Smooth muscle cell of trachea (primary cell): ENCODE measurements around the gene KRTAP19-4. TPM values are rescaled to one million over a fixed set of nuclear protein-coding genes. Genes with fewer than 3 reads are reported as not detected.

ENCODE experiments used
- total RNA-seq: library from RNA; depleted of rRNA; stranded (reverse); fragments of >200 nt; gene quantifications from 2 replicates; pipeline ENCODE4 v1.2.1, GENCODE V29; 2014

KRTAP19-4 gene
- total RNA-seq, result not detected in 2 replicates

GRCh38 chr21:30497065-30497464 lies at the start of gene KRTAP19-4:
Gene KRTAP19-4 (minus strand): TSS chr21:30497165. CDS start chr21:30497110, 55 bp downstream.

GRCh38 chr21:30541764-30542163 lies 44.8 kb upstream of the KRTAP19-4 start, which contains the start of gene KRTAP19-6:
Gene KRTAP19-6 (minus strand): TSS chr21:30541864. CDS start chr21:30541833, 31 bp downstream.

GRCh38 chr21:30502041-30502440 lies 5.1 kb upstream of the KRTAP19-4 start, which contains the start of gene KRTAP19-5:
Gene KRTAP19-5 (minus strand): TSS chr21:30502141. CDS start chr21:30502090, 51 bp downstream.

GRCh38 chr21:30491963-30492428 lies 5.0 kb downstream of the KRTAP19-4 start, which contains the start of gene KRTAP19-3:
Gene KRTAP19-3 (minus strand): TSS chr21:30492013. CDS start chr21:30491957, 56 bp downstream.

GRCh38 chr21:30487336-30487735 lies 9.6 kb downstream of the KRTAP19-4 start, which contains the start of gene KRTAP19-2:
Gene KRTAP19-2 (minus strand): TSS chr21:30487436. CDS start chr21:30487348, 88 bp downstream.

GRCh38 chr21:30480145-30480544 lies 16.8 kb downstream of the KRTAP19-4 start, which contains the start of gene KRTAP19-1:
Gene KRTAP19-1 (minus strand): TSS chr21:30480367. CDS start chr21:30480317, 50 bp downstream.

Other genes starting within 250 kb of the KRTAP19-4 start
- not detected in 2 replicates for gene KRTAP24-1, start 214.2 kb downstream of the KRTAP19-4 start, total RNA-seq
- gene KRTAP25-1, start 207.7 kb downstream of the KRTAP19-4 start, total RNA-seq, result not detected in 2 replicates
- gene KRTAP26-1, start 176.8 kb downstream of the KRTAP19-4 start, total RNA-seq, result not detected in 2 replicates
- not detected in 2 replicates for gene KRTAP27-1, start 159.5 kb downstream of the KRTAP19-4 start, total RNA-seq
- gene KRTAP23-1, start 148.6 kb downstream of the KRTAP19-4 start, total RNA-seq, result not detected in 2 replicates
- gene KRTAP13-2, start 124.9 kb downstream of the KRTAP19-4 start, total RNA-seq, result not detected in 2 replicates
- not detected in 2 replicates for gene KRTAP13-1, start 101.1 kb downstream of the KRTAP19-4 start, total RNA-seq
- gene KRTAP13-3, start 71.2 kb downstream of the KRTAP19-4 start, total RNA-seq, result not detected in 2 replicates
- gene KRTAP13-4, start 66.9 kb downstream of the KRTAP19-4 start, total RNA-seq, result not detected in 2 replicates
- not detected in 2 replicates for gene KRTAP15-1, start 56.9 kb downstream of the KRTAP19-4 start, total RNA-seq
- not detected in 2 replicates for gene KRTAP19-1, start 16.8 kb downstream of the KRTAP19-4 start, total RNA-seq
- gene KRTAP19-2, start 9.7 kb downstream of the KRTAP19-4 start, total RNA-seq, result not detected in 2 replicates
- not detected in 2 replicates for gene KRTAP19-3, start 5.2 kb downstream of the KRTAP19-4 start, total RNA-seq
- not detected in 2 replicates for gene KRTAP19-5, start 5.0 kb upstream of the KRTAP19-4 start, total RNA-seq
- gene KRTAP19-6, start 44.7 kb upstream of the KRTAP19-4 start, total RNA-seq, result not detected in 2 replicates
- not detected in 2 replicates for gene KRTAP19-7, start 64.1 kb upstream of the KRTAP19-4 start, total RNA-seq
- not detected in 2 replicates for gene KRTAP22-2, start 93.2 kb upstream of the KRTAP19-4 start, total RNA-seq
- not detected in 2 replicates for gene KRTAP6-3, start 95.3 kb upstream of the KRTAP19-4 start, total RNA-seq
- gene KRTAP6-2, start 101.7 kb upstream of the KRTAP19-4 start, total RNA-seq, result not detected in 2 replicates
- gene KRTAP22-1, start 103.9 kb upstream of the KRTAP19-4 start, total RNA-seq, result not detected in 2 replicates
- not detected in 2 replicates for gene KRTAP6-1, start 116.8 kb upstream of the KRTAP19-4 start, total RNA-seq
- gene KRTAP20-1, start 119.3 kb upstream of the KRTAP19-4 start, total RNA-seq, result not detected in 2 replicates
- not detected in 2 replicates for gene KRTAP20-4, start 123.5 kb upstream of the KRTAP19-4 start, total RNA-seq
- not detected in 2 replicates for gene KRTAP20-2, start 138.0 kb upstream of the KRTAP19-4 start, total RNA-seq
- not detected in 2 replicates for gene KRTAP20-3, start 145.7 kb upstream of the KRTAP19-4 start, total RNA-seq
- gene KRTAP21-3, start 221.6 kb upstream of the KRTAP19-4 start, total RNA-seq, result not detected in 2 replicates